PC-3 (cell line): Measurements from ENCODE around the gene TAF6. TPM values are rescaled to one million over a fixed set of nuclear protein-coding genes. Genes with fewer than 3 reads are reported as not detected.

Source experiments
- ATAC-seq: fragments of 200-7000 bp; cut with Tn5 transposase; 2 replicates; pipeline ENCODE4 v1.9.1; 2020; ENCODE audit warnings: mild to moderate bottlenecking, moderate library complexity
- BruUV-seq: library from RNA; stranded (reverse); fragments of 400-500 nt; replicated peaks from 2 replicates; lab custom pipeline; 2021; lab: Mats Ljungman, UMichigan
- CTCF ChIA-PET: fragments of 300-600 bp; sonication (Branson Sonifier 250); formaldehyde crosslinking; loops from one replicate; lab custom pipeline; 2022; ENCODE audit warnings: antibody characterized with exemption; lab: Charles Lee
- POLR2A ChIA-PET: fragments of 300-600 bp; sonication (Branson Sonifier 250); formaldehyde crosslinking; loops from one replicate; lab custom pipeline; 2022; ENCODE audit warnings: antibody characterized with exemption; ENCODE audit not compliant: unreplicated experiment; lab: Charles Lee
- DNase-seq: peaks from one replicate; pipeline ENCODE4 v3.0.0-alpha.2; 2015
- H2AFZ ChIP-seq: fragments of 300-600 bp; sonication (generic); 2 replicates; pipeline ENCODE4 v1.6.0; 2016; ENCODE audit warnings: antibody characterized with exemption, low read length
- H3F3A ChIP-seq: fragments of 300-600 bp; sonication (generic); one replicate; pipeline ENCODE4 v1.6.0; 2017; ENCODE audit warnings: antibody characterized with exemption, low read length, control low read depth, mild to moderate bottlenecking; ENCODE audit not compliant: unreplicated experiment
- H3K27ac ChIP-seq: fragments of 300-600 bp; sonication (generic); 2 replicates; pipeline ENCODE4 v1.5.1; 2016; ENCODE audit warnings: mild to moderate bottlenecking, low read length
- H3K27me3 ChIP-seq: fragments of 300-600 bp; sonication (generic); 2 replicates; pipeline ENCODE4 v1.6.1; 2016; ENCODE audit warnings: low read length, mixed read lengths
- H3K36me3 ChIP-seq: fragments of 300-600 bp; sonication (generic); 2 replicates; pipeline ENCODE4 v1.6.1; 2016; ENCODE audit warnings: low read depth, mixed run types, low read length, mixed read lengths
- H3K4me1 ChIP-seq: fragments of 300-600 bp; sonication (generic); 2 replicates; pipeline ENCODE4 v1.5.1; 2016; ENCODE audit warnings: low read length; ENCODE audit not compliant: insufficient read depth
- H3K4me2 ChIP-seq: fragments of 300-600 bp; sonication (generic); 2 replicates; pipeline ENCODE4 v1.6.0; 2016; ENCODE audit warnings: low read length
- H3K4me3 ChIP-seq: fragments of 300-600 bp; sonication (generic); 2 replicates; pipeline ENCODE4 v1.5.1; 2016; ENCODE audit warnings: mild to moderate bottlenecking, low read length, mixed read lengths
- H3K79me2 ChIP-seq: fragments of 300-600 bp; sonication (generic); 2 replicates; pipeline ENCODE4 v1.6.1; 2017; ENCODE audit warnings: low read length, mixed read lengths
- H3K9ac ChIP-seq: fragments of 300-600 bp; sonication (generic); 2 replicates; pipeline ENCODE4 v1.6.0; 2016; ENCODE audit warnings: mild to moderate bottlenecking, low read length
- H3K9me2 ChIP-seq: fragments of 300-600 bp; sonication (generic); replicated peaks from 2 replicates; pipeline ENCODE4 v1.6.1; 2016; ENCODE audit warnings: mixed run types, low read length, mixed read lengths
- H3K9me3 ChIP-seq: fragments of 300-600 bp; sonication (generic); 2 replicates; pipeline ENCODE4 v1.6.1; 2016; ENCODE audit warnings: low read length, mixed read lengths
- H4K20me1 ChIP-seq: fragments of 300-600 bp; sonication (generic); 2 replicates; pipeline ENCODE4 v1.6.1; 2016; ENCODE audit warnings: low read length, mixed read lengths
- EZH2 ChIP-seq: fragments of 300-600 bp; sonication (generic); IDR thresholded peaks from one replicate; pipeline ENCODE4 v1.6.1; 2017; ENCODE audit warnings: antibody characterized with exemption, mild to moderate bottlenecking, low read length; ENCODE audit not compliant: unreplicated experiment
- EZH2phosphoT487 ChIP-seq: fragments of 300-600 bp; sonication (generic); IDR thresholded peaks from 2 replicates; pipeline ENCODE4 v1.6.1; 2018; ENCODE audit warnings: mild to moderate bottlenecking, antibody characterized with exemption, low read length, borderline replicate concordance
- intact Hi-C: fragments of 100-400 bp; cut with micrococcal nuclease; formaldehyde crosslinking; loops from 2 replicates; pipeline ENCODE4 v1.9.0; 2023
- total RNA-seq: library from RNA; depleted of rRNA; stranded (reverse); fragments of >200 nt; gene quantifications from 2 replicates; pipeline ENCODE4 v1.2.3, GENCODE V29; 2014
- TF ChIP-seq, protein P1 (sequence below): fragments of 300-600 bp; sonication (generic); conservative IDR thresholded peaks from 2 replicates; pipeline ENCODE4 v1.5.1; 2017; ENCODE audit warnings: antibody characterized with exemption, low read depth, mild to moderate bottlenecking, low read length

TAF6 gene
- total RNA-seq, 1 experiment from 2014 or later = 58.6 TPM

GRCh38 chr7:100089458-100090196 lies 29.5 kb downstream of the TAF6 start:
- no TSS peak for BruUV-seq

DNA sequence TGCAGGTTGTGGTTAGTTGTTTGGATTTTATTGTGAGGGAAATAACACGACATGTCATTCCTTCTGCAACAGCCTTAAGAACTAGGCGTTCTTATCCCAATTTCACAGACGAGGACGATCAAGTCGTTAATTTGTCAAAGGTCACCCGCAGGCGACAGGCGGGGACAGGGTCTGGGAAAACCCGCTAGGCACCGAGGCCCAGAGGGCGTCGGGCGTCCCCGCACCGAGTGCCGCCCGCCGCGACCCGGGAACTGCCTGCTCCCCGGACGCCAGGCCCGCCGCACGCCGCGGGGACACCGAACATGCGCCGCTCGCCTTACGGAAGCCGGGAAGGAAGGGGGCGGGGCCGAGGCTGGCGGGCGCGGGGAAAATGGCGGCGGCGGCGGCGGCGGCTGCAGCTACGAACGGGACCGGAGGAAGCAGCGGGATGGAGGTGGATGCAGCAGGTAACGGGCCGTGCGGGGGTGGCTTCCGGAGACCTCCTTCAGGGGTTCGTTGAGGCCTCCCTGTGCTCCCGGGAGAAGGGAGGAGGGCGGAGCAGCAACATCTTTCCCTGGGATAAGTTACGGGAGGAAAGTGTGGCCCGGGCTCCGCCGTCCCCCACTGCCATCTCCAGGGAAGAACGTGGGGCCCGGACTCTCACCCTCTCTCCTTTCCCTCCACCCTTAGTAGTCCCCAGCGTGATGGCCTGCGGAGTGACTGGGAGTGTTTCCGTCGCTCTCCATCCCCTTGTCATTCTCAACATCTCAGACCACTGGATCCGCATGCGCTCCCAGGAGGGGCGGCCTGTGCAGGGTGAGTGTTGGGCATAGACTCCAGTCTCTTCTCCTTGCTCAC lies 30.3 kb downstream of the TAF6 start, which contains the start of gene COPS6:
COPS6 (plus strand) TSS at position 349 of the 837 bp plus-strand sequence; CDS start at position 371, 22 bp downstream.
- ATAC-seq = peak; percentile 60
- Histone ChIP-seq H3K9me3 (no peaks in the 10 kb centered on the region), H3F3A (no peaks in the 10 kb centered on the region), H3K36me3 (peaks cover 26% of the 10 kb centered on the region), H2AFZ (peak within 1 kb of the TSS; percentile 95), H3K27me3 (no peaks in the 10 kb centered on the region), H3K9me2 (no peaks in the 10 kb centered on the region), H3K4me1 (peaks cover 29% of the 10 kb centered on the region), H3K4me3 (peak within 1 kb of the TSS; percentile 88), H3K79me2 (peaks cover 22% of the 10 kb centered on the region), H3K4me2 (peak within 1 kb of the TSS; percentile 86), H3K27ac (peak within 1 kb of the TSS; percentile 59), H3K9ac (peak within 1 kb of the TSS; percentile 94), H4K20me1 (peaks cover 4% of the 10 kb centered on the region; the same call in 1 of the 2 replicates)
- POLR2A ChIA-PET = no interaction called here
- peak; percentile 63 for DNase-seq
- intact Hi-C loops = loop anchor here (1.0 kb wide), 1 partner anchor 11 kb away; no protein-coding TSS in a partner anchor
- TSS peak; percentile 65 for BruUV-seq
- TF ChIP-seq, protein P1, sequence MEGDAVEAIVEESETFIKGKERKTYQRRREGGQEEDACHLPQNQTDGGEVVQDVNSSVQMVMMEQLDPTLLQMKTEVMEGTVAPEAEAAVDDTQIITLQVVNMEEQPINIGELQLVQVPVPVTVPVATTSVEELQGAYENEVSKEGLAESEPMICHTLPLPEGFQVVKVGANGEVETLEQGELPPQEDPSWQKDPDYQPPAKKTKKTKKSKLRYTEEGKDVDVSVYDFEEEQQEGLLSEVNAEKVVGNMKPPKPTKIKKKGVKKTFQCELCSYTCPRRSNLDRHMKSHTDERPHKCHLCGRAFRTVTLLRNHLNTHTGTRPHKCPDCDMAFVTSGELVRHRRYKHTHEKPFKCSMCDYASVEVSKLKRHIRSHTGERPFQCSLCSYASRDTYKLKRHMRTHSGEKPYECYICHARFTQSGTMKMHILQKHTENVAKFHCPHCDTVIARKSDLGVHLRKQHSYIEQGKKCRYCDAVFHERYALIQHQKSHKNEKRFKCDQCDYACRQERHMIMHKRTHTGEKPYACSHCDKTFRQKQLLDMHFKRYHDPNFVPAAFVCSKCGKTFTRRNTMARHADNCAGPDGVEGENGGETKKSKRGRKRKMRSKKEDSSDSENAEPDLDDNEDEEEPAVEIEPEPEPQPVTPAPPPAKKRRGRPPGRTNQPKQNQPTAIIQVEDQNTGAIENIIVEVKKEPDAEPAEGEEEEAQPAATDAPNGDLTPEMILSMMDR = no peak
- no peak for TF ChIP-seq EZH2
- no peak for TF ChIP-seq EZH2phosphoT487
- CTCF ChIA-PET = no interaction called here

More at GRCh38 chr7:100089458-100090196, 29.5 kb downstream of the TAF6 start:
- intact Hi-C loops = loop anchor here (1.0 kb wide), 1 partner anchor 11 kb away; no protein-coding TSS in a partner anchor
- Histone ChIP-seq H3K4me1 (peaks cover 29% of the 10 kb centered on the region), H4K20me1 (peaks cover 4% of the 10 kb centered on the region; the same call in 1 of the 2 replicates), H3K27me3 (no peaks in the 10 kb centered on the region), H3K79me2 (peaks cover 25% of the 10 kb centered on the region), H3K9me3 (no peaks in the 10 kb centered on the region), H3K9me2 (no peaks in the 10 kb centered on the region), H3K4me3 (peak overlapping the region; percentile 88), H2AFZ (peak overlapping the region; percentile 95), H3K9ac (peak overlapping the region; percentile 94), H3K36me3 (peaks cover 34% of the 10 kb centered on the region), H3F3A (no peaks in the 10 kb centered on the region), H3K27ac (peak overlapping the region; percentile 59), H3K4me2 (peak overlapping the region; percentile 86)
- DNase-seq (no peak), ATAC-seq (no peak)
- no peak for TF ChIP-seq EZH2phosphoT487
- TF ChIP-seq, protein P1 = no peak
- CTCF ChIA-PET = no interaction called here
- POLR2A ChIA-PET = no interaction called here
